SK-N-SH (cell line): ENCODE measurements around the gene TMIE. TPM values are rescaled to one million over a fixed set of nuclear protein-coding genes. Genes with fewer than 3 reads are reported as not detected.

ENCODE experiments used
- CTCF ChIA-PET: fragments of 300-600, 350-600 bp; formaldehyde crosslinking; extraction: SDS; loops from one replicate; lab custom pipeline; 2021; lab: Yijun Ruan, JAX
- POLR2A ChIA-PET: fragments of 350-600 bp; sonication (Branson Sonifier 250); formaldehyde crosslinking; extraction: SDS; loops from one replicate; lab custom pipeline; 2020; ENCODE audit warnings: antibody characterized with exemption, inconsistent platforms; lab: Yijun Ruan, JAX
- DNase-seq: peaks from one replicate; pipeline ENCODE4 v3.0.0; 2012
- H2AFZ ChIP-seq: fragments of 200-600 bp; sonication (generic); 2 replicates; pipeline ENCODE4 v1.8.1; 2016; ENCODE audit warnings: antibody characterized with exemption, mild to moderate bottlenecking, low read depth
- H3F3A ChIP-seq: fragments of 200-600 bp; sonication (generic); replicated peaks from 2 replicates; pipeline ENCODE3; 2016; ENCODE audit warnings: antibody characterized with exemption, mild to moderate bottlenecking; ENCODE audit not compliant: insufficient read depth
- H3K27ac ChIP-seq, 2 experiments: fragments of 200-500 bp in 1 of 2; fragments of 200-600 bp in 1 of 2; sonication (Bioruptor generic) in 1 of 2; sonication (generic), shearing (Covaris generic) in 1 of 2; 2 replicates each; pipeline versions ENCODE4 v1.5.1 to v1.6.1; 2014 to 2016; ENCODE audit warnings: low read depth in 2 of 2, inconsistent platforms in 1 of 2, low read length in 1 of 2, mild to moderate bottlenecking in 1 of 2, mixed read lengths in 1 of 2
- H3K27me3 ChIP-seq: fragments of 200-600 bp; sonication (generic), shearing (Covaris generic); 2 replicates; pipeline ENCODE4 v1.6.1; 2016; ENCODE audit warnings: mixed run types; ENCODE audit not compliant: insufficient read depth
- H3K36me3 ChIP-seq, 2 experiments: fragments of 200-500 bp in 1 of 2; fragments of 200-600 bp in 1 of 2; sonication (Bioruptor generic) in 1 of 2; sonication (generic) in 1 of 2; replicated peaks in 1 of 2; 2 replicates each; pipeline versions ENCODE3 to v1.5.1; 2014 to 2016; ENCODE audit warnings: low read length in 1 of 2, mild to moderate bottlenecking in 1 of 2; ENCODE audit not compliant: insufficient read depth in 2 of 2, control insufficient read depth in 1 of 2
- H3K4me1 ChIP-seq, 2 experiments: fragments of 200-500 bp in 1 of 2; fragments of 200-600 bp in 1 of 2; sonication (Bioruptor generic) in 1 of 2; sonication (generic), shearing (Covaris generic) in 1 of 2; 2 replicates each; pipeline versions ENCODE4 v1.5.1 to v1.6.1; 2014 to 2016; ENCODE audit warnings: low read depth in 1 of 2, low read length in 1 of 2, mixed run types in 1 of 2; ENCODE audit not compliant: insufficient read depth in 2 of 2, control insufficient read depth in 1 of 2
- H3K4me2 ChIP-seq: fragments of 200-600 bp; sonication (generic), shearing (Covaris generic); 2 replicates; pipeline ENCODE4 v1.6.1; 2017; ENCODE audit warnings: mixed run types
- H3K4me3 ChIP-seq, 2 experiments: fragments of 200-500 bp in 1 of 2; fragments of 200-600 bp in 1 of 2; sonication (Bioruptor generic) in 1 of 2; sonication (generic), shearing (Covaris generic) in 1 of 2; 2 replicates each; pipeline versions ENCODE4 v1.5.1 to v1.8.1; 2014 to 2016; ENCODE audit warnings: low read depth in 2 of 2, inconsistent platforms in 1 of 2, low read length in 1 of 2, mild to moderate bottlenecking in 1 of 2, mixed read lengths in 1 of 2, moderate library complexity in 1 of 2
- H3K79me2 ChIP-seq: fragments of 200-600 bp; sonication (generic); 2 replicates; pipeline ENCODE4 v1.8.1; 2017; ENCODE audit warnings: mild to moderate bottlenecking; ENCODE audit not compliant: insufficient read depth
- H3K9ac ChIP-seq: fragments of 200-600 bp; sonication (generic); 2 replicates; pipeline ENCODE4 v1.6.1; 2017; ENCODE audit warnings: mixed run types
- H3K9me2 ChIP-seq: fragments of 200-600 bp; sonication (generic); 2 replicates; pipeline ENCODE4 v1.6.1; 2017; ENCODE audit warnings: mixed run types
- H3K9me3 ChIP-seq: fragments of 200-600 bp; sonication (generic); 2 replicates; pipeline ENCODE4 v1.6.1; 2017; ENCODE audit warnings: mixed run types, mild to moderate bottlenecking, moderate library complexity
- H4K20me1 ChIP-seq: fragments of 200-600 bp; sonication (generic); 2 replicates; pipeline ENCODE4 v1.6.1; 2017; ENCODE audit warnings: mild to moderate bottlenecking, mixed run types; ENCODE audit not compliant: insufficient read depth
- CHD2 ChIP-seq: fragments of 150-350 bp; IDR thresholded peaks from 2 replicates; pipeline ENCODE4 v1.6.1; 2018; ENCODE audit warnings: low read length; ENCODE audit not compliant: partially characterized antibody
- ELF1 ChIP-seq: IDR thresholded peaks from 2 replicates; pipeline ENCODE4 v1.4.0; 2012
- EZH2phosphoT487 ChIP-seq: fragments of 200-600 bp; sonication (generic); IDR thresholded peaks from 2 replicates; pipeline ENCODE4 v1.6.1; 2017; ENCODE audit warnings: low read depth, mixed run types, mild to moderate bottlenecking, antibody characterized with exemption, moderate library complexity, borderline replicate concordance
- FOXJ3 ChIP-seq: sonication (generic); formaldehyde crosslinking; IDR thresholded peaks from 2 replicates; pipeline ENCODE4 v1.5.1; 2020; ENCODE audit warnings: mild to moderate bottlenecking, missing genetic modification reagents
- JUND ChIP-seq: IDR thresholded peaks from 2 replicates; pipeline ENCODE4 v1.4.0; 2012
- MEF2A ChIP-seq: IDR thresholded peaks from 2 replicates; pipeline ENCODE4 v1.4.0; 2012; ENCODE audit warnings: low read depth, borderline replicate concordance
- MXI1 ChIP-seq: IDR thresholded peaks from 2 replicates; pipeline ENCODE4 v1.6.1; 2012; ENCODE audit warnings: mild to moderate bottlenecking, low read depth, low read length, improper control_type of control experiment
- POLR2AphosphoS5 ChIP-seq: IDR thresholded peaks from 2 replicates; pipeline ENCODE4 v1.6.1; 2012; ENCODE audit warnings: low read depth, low read length
- RFX5 ChIP-seq: IDR thresholded peaks from 2 replicates; pipeline ENCODE4 v1.6.1; 2012; ENCODE audit warnings: mild to moderate bottlenecking, improper control_type of control experiment, low read length
- SIN3A ChIP-seq: IDR thresholded peaks from 2 replicates; pipeline ENCODE4 v1.6.1; 2012; ENCODE audit warnings: low read depth, mild to moderate bottlenecking, low read length, moderate library complexity, borderline replicate concordance
- TAF1 ChIP-seq: IDR thresholded peaks from 2 replicates; pipeline ENCODE4 v1.6.1; 2012; ENCODE audit warnings: low read depth, mild to moderate bottlenecking, low read length, moderate library complexity, borderline replicate concordance
- TEAD4 ChIP-seq: IDR thresholded peaks from 2 replicates; pipeline ENCODE4 v1.4.0; 2012; ENCODE audit warnings: mild to moderate bottlenecking, borderline replicate concordance; ENCODE audit not compliant: insufficient read depth
- YY1 ChIP-seq: IDR thresholded peaks from 2 replicates; pipeline ENCODE4 v1.4.0; 2012; ENCODE audit warnings: low read depth, mild to moderate bottlenecking
- WGBS: methylation state at CpG from one replicate; pipeline ENCODE4 v1.1.6; 2017; ENCODE audit warnings: low lambda C conversion rate; 5-methylcytosine and 5-hydroxymethylcytosine counted together
- polyA plus RNA-seq, 3 experiments: library from polyadenylated mRNA; depleted of rRNA; stranded (reverse); fragments of >200 nt; gene quantifications; 2 replicates each; pipeline ENCODE4 v1.2.3, GENCODE V29; 2012
- TF ChIP-seq, protein P1 (sequence below): IDR thresholded peaks from 2 replicates; pipeline ENCODE4 v1.4.0; 2012; ENCODE audit warnings: low read depth, borderline replicate concordance
- TF ChIP-seq, protein P2 (sequence below): IDR thresholded peaks from 2 replicates; pipeline ENCODE4; 2012
- TF ChIP-seq, protein P3 (sequence below): IDR thresholded peaks from 2 replicates; pipeline ENCODE4 v1.6.1; 2012; ENCODE audit warnings: mild to moderate bottlenecking, low read depth, low read length, moderate library complexity
- TF ChIP-seq, protein P4 (sequence below): fragments of 150-350 bp; IDR thresholded peaks from 2 replicates; pipeline ENCODE4 v1.6.1; 2017; ENCODE audit warnings: antibody characterized with exemption, low read length, low read depth, borderline replicate concordance
- TF ChIP-seq, protein P5 (sequence below): IDR thresholded peaks from 2 replicates; pipeline ENCODE4 v1.4.0; 2012; ENCODE audit warnings: low read depth
- TF ChIP-seq, protein P6 (sequence below): fragments of 200-600 bp; sonication (generic); IDR thresholded peaks from 2 replicates; pipeline ENCODE4 v1.6.1; 2017; ENCODE audit warnings: antibody characterized with exemption, mild to moderate bottlenecking, moderate library complexity
- TF ChIP-seq, protein P7 (sequence below): IDR thresholded peaks from 2 replicates; pipeline ENCODE4 v1.4.0; 2012; ENCODE audit warnings: low read depth, borderline replicate concordance

The TMIE gene
- polyA plus RNA-seq, 1 of the 3 experiments (the other 2 are of a cell fraction) = 0.03 TPM

DNA sequence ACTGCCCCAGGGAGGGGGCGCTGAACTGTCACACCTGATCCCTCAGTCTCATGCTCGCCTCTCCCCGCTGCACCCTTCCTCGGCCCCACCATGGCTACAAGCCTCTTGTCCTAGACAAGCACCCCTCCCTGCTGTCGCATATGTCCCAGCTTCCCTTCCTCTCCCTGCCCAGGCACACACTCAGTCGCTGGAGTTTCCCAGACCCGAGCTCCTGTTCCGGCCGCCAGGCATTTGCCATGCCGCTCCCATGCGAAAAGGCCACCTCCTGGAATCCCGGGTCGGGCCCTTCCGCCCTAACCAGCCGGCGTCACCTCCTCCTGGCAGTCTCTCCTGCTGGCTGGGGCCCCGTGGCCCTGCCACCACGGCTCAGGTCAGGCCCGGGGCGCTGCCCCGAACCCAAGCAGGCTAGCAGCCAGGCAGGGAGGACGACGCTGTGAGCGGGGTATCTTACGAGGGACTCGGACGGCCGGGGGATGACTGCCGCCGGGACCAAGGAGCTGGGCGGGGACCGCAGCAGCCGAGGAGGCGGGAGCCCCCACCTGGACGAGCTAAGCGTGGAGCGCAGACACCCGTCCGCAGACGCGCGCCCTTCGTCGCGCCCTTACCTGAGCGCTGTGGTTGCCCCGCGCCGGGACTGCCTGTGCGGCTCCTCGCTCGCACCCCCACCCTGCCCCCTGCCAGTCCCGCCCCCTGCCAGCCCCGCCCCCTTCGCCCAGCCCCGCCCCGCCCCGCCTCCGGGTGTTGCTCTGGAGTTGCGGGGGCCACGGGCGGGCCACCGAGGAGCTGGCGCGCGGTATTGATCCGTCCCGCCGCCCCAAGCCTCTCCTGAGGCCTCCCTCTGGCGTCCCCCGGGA is 7.9 kb upstream of the TMIE start, which contains the start of gene ALS2CL:
ALS2CL (minus strand) TSS at position 642 of the 854 bp plus-strand sequence. CDS start 4,239 bp downstream, outside the sequence.
- peak within 1 kb of the TSS; percentile 54 to 57 for H3K4me3 ChIP-seq
- POLR2A ChIA-PET = no interaction called here
- no peaks in the 10 kb centered on the region for H3K27me3 ChIP-seq
- no peaks in the 10 kb centered on the region for H3K79me2 ChIP-seq
- peak within 1 kb of the TSS; percentile 89 for H3K4me2 ChIP-seq
- TF ChIP-seq TAF1 (no peak), ELF1 (no peak), YY1 (no peak), FOXJ3 (CRISPR knock-in tag) (no peak), POLR2AphosphoS5 (no peak), SIN3A (no peak), MXI1 (no peak), RFX5 (no peak), JUND (no peak), TEAD4 (no peak), EZH2phosphoT487 (no peak), MEF2A (no peak), CHD2 (no peak)
- TF ChIP-seq, protein P1, sequence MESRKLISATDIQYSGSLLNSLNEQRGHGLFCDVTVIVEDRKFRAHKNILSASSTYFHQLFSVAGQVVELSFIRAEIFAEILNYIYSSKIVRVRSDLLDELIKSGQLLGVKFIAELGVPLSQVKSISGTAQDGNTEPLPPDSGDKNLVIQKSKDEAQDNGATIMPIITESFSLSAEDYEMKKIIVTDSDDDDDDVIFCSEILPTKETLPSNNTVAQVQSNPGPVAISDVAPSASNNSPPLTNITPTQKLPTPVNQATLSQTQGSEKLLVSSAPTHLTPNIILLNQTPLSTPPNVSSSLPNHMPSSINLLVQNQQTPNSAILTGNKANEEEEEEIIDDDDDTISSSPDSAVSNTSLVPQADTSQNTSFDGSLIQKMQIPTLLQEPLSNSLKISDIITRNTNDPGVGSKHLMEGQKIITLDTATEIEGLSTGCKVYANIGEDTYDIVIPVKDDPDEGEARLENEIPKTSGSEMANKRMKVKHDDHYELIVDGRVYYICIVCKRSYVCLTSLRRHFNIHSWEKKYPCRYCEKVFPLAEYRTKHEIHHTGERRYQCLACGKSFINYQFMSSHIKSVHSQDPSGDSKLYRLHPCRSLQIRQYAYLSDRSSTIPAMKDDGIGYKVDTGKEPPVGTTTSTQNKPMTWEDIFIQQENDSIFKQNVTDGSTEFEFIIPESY = no peak
- TF ChIP-seq, protein P2, sequence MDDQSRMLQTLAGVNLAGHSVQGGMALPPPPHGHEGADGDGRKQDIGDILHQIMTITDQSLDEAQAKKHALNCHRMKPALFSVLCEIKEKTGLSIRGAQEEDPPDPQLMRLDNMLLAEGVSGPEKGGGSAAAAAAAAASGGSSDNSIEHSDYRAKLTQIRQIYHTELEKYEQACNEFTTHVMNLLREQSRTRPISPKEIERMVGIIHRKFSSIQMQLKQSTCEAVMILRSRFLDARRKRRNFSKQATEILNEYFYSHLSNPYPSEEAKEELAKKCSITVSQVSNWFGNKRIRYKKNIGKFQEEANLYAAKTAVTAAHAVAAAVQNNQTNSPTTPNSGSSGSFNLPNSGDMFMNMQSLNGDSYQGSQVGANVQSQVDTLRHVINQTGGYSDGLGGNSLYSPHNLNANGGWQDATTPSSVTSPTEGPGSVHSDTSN = no peak
- TF ChIP-seq, protein P3, sequence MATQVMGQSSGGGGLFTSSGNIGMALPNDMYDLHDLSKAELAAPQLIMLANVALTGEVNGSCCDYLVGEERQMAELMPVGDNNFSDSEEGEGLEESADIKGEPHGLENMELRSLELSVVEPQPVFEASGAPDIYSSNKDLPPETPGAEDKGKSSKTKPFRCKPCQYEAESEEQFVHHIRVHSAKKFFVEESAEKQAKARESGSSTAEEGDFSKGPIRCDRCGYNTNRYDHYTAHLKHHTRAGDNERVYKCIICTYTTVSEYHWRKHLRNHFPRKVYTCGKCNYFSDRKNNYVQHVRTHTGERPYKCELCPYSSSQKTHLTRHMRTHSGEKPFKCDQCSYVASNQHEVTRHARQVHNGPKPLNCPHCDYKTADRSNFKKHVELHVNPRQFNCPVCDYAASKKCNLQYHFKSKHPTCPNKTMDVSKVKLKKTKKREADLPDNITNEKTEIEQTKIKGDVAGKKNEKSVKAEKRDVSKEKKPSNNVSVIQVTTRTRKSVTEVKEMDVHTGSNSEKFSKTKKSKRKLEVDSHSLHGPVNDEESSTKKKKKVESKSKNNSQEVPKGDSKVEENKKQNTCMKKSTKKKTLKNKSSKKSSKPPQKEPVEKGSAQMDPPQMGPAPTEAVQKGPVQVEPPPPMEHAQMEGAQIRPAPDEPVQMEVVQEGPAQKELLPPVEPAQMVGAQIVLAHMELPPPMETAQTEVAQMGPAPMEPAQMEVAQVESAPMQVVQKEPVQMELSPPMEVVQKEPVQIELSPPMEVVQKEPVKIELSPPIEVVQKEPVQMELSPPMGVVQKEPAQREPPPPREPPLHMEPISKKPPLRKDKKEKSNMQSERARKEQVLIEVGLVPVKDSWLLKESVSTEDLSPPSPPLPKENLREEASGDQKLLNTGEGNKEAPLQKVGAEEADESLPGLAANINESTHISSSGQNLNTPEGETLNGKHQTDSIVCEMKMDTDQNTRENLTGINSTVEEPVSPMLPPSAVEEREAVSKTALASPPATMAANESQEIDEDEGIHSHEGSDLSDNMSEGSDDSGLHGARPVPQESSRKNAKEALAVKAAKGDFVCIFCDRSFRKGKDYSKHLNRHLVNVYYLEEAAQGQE = no peak
- TF ChIP-seq, protein P4, sequence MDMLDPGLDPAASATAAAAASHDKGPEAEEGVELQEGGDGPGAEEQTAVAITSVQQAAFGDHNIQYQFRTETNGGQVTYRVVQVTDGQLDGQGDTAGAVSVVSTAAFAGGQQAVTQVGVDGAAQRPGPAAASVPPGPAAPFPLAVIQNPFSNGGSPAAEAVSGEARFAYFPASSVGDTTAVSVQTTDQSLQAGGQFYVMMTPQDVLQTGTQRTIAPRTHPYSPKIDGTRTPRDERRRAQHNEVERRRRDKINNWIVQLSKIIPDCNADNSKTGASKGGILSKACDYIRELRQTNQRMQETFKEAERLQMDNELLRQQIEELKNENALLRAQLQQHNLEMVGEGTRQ = no peak
- TF ChIP-seq, protein P5, sequence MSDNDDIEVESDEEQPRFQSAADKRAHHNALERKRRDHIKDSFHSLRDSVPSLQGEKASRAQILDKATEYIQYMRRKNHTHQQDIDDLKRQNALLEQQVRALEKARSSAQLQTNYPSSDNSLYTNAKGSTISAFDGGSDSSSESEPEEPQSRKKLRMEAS = no peak
- TF ChIP-seq, protein P6, sequence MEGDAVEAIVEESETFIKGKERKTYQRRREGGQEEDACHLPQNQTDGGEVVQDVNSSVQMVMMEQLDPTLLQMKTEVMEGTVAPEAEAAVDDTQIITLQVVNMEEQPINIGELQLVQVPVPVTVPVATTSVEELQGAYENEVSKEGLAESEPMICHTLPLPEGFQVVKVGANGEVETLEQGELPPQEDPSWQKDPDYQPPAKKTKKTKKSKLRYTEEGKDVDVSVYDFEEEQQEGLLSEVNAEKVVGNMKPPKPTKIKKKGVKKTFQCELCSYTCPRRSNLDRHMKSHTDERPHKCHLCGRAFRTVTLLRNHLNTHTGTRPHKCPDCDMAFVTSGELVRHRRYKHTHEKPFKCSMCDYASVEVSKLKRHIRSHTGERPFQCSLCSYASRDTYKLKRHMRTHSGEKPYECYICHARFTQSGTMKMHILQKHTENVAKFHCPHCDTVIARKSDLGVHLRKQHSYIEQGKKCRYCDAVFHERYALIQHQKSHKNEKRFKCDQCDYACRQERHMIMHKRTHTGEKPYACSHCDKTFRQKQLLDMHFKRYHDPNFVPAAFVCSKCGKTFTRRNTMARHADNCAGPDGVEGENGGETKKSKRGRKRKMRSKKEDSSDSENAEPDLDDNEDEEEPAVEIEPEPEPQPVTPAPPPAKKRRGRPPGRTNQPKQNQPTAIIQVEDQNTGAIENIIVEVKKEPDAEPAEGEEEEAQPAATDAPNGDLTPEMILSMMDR = no peak
- TF ChIP-seq, protein P7, sequence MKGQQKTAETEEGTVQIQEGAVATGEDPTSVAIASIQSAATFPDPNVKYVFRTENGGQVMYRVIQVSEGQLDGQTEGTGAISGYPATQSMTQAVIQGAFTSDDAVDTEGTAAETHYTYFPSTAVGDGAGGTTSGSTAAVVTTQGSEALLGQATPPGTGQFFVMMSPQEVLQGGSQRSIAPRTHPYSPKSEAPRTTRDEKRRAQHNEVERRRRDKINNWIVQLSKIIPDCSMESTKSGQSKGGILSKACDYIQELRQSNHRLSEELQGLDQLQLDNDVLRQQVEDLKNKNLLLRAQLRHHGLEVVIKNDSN = no peak
- H3K27ac ChIP-seq = no peak within 1 kb of the TSS; a peak in 1 of 4 replicates
- no peaks in the 10 kb centered on the region for H3K36me3 ChIP-seq
- H3K9me3 ChIP-seq = no peaks in the 10 kb centered on the region
- WGBS = 37% methylated on average over 8 of the region's 71 CpGs
- CTCF ChIA-PET = interaction anchor here (0.9 to 5.7 kb wide), 7 partner anchors 9 to 205 kb away, joined by 3 to 42 read pairs (median 5); no protein-coding TSS in a partner anchor
- peaks cover 0 to 20% of the 10 kb centered on the region in 2 experiments; a peak in 1 of 4 replicates for H3K4me1 ChIP-seq
- peak; percentile 92 for DNase-seq
- H3F3A ChIP-seq = no peaks in the 10 kb centered on the region
- no peaks in the 10 kb centered on the region for H4K20me1 ChIP-seq
- H3K9ac ChIP-seq = peak within 1 kb of the TSS; percentile 43; the same call in 1 of the 2 replicates
- H3K9me2 ChIP-seq = no peaks in the 10 kb centered on the region
- peak within 1 kb of the TSS; percentile 63; the same call in 1 of the 2 replicates for H2AFZ ChIP-seq
